BLaER1 (cell line): Measurements from ENCODE around the gene LPP.

Experiments used
- H3K27ac ChIP-seq: shearing (Covaris generic); formaldehyde crosslinking; 2 replicates; pipeline ENCODE4 v1.8.1; 2022
- H3K27me3 ChIP-seq: shearing (Covaris generic); formaldehyde crosslinking; 2 replicates; pipeline ENCODE4 v1.8.1; 2022
- H3K36me3 ChIP-seq: shearing (Covaris generic); formaldehyde crosslinking; 2 replicates; pipeline ENCODE4 v1.8.1; 2022
- H3K4me1 ChIP-seq: shearing (Covaris generic); formaldehyde crosslinking; 2 replicates; pipeline ENCODE4 v1.8.1; 2022
- H3K4me2 ChIP-seq: shearing (Covaris generic); formaldehyde crosslinking; 2 replicates; pipeline ENCODE4 v1.8.1; 2022
- H3K4me3 ChIP-seq: shearing (Covaris generic); formaldehyde crosslinking; 2 replicates; pipeline ENCODE4 v1.8.1; 2022
- H3K9ac ChIP-seq: shearing (Covaris generic); formaldehyde crosslinking; 2 replicates; pipeline ENCODE4 v1.8.1; 2022
- H3K9me3 ChIP-seq: shearing (Covaris generic); formaldehyde crosslinking; 2 replicates; pipeline ENCODE4 v1.8.1; 2022
- H4K20me1 ChIP-seq: shearing (Covaris generic); formaldehyde crosslinking; 2 replicates; pipeline ENCODE4 v1.8.1; 2022
- Cebpa-rat ChIP-seq: shearing (Covaris generic); IDR thresholded peaks from 2 replicates; pipeline ENCODE4 v1.8.1; 2022

Gene LPP

GRCh38 chr3:188926741-188927511, 773.0 kb downstream of the LPP start:
- no peak for TF ChIP-seq Cebpa-rat
- H3K27me3 ChIP-seq, result no peaks in the 10 kb centered on the region
- no peak overlapping the region for H3K9ac ChIP-seq
- H3K4me1 ChIP-seq, result peaks cover 26% of the 10 kb centered on the region
- no peaks in the 10 kb centered on the region for H3K36me3 ChIP-seq
- no peak overlapping the region for H3K27ac ChIP-seq
- no peak overlapping the region for H3K4me2 ChIP-seq
- H3K4me3 ChIP-seq, result no peak overlapping the region
- H4K20me1 ChIP-seq, result no peaks in the 10 kb centered on the region
- H3K9me3 ChIP-seq, result no peaks in the 10 kb centered on the region

- no peak for TF ChIP-seq Cebpa-rat
- Histone ChIP-seq H3K4me1 (peaks cover 26% of the 10 kb centered on the region), H3K36me3 (no peaks in the 10 kb centered on the region), H3K27me3 (no peaks in the 10 kb centered on the region), H3K4me3 (no peak overlapping the region), H3K4me2 (no peak overlapping the region), H3K27ac (no peak overlapping the region), H3K9me3 (no peaks in the 10 kb centered on the region), H4K20me1 (no peaks in the 10 kb centered on the region), H3K9ac (no peak overlapping the region)
Observed at GRCh38 chr3:188927971-188928370, 774.0 kb downstream of the LPP start.

- no peak overlapping the region for H3K4me2 ChIP-seq
- no peak overlapping the region for H3K4me3 ChIP-seq
- H3K36me3 ChIP-seq, result no peaks in the 10 kb centered on the region
- peaks cover 26% of the 10 kb centered on the region for H3K4me1 ChIP-seq
- no peaks in the 10 kb centered on the region for H3K27me3 ChIP-seq
- H3K27ac ChIP-seq, result no peak overlapping the region
- H4K20me1 ChIP-seq, result no peaks in the 10 kb centered on the region
- TF ChIP-seq Cebpa-rat, result no peak
- no peak overlapping the region for H3K9ac ChIP-seq
- H3K9me3 ChIP-seq, result no peaks in the 10 kb centered on the region
Observed at GRCh38 chr3:188929137-188929536, 775.2 kb downstream of the LPP start.

GRCh38 chr3:188931036-188931435, 777.1 kb downstream of the LPP start:
- TF ChIP-seq Cebpa-rat, result no peak

GRCh38 chr3:188931531-188931930, 777.6 kb downstream of the LPP start:
- Histone ChIP-seq H3K27me3 (no peaks in the 10 kb centered on the region), H3K36me3 (no peaks in the 10 kb centered on the region), H3K4me3 (no peak overlapping the region), H4K20me1 (no peaks in the 10 kb centered on the region), H3K4me2 (peak overlapping the region; percentile 55), H3K9ac (no peak overlapping the region), H3K27ac (no peak overlapping the region), H3K4me1 (peaks cover 26% of the 10 kb centered on the region), H3K9me3 (no peaks in the 10 kb centered on the region)
- TF ChIP-seq Cebpa-rat, result no peak

More at GRCh38 chr3:188931036-188931435, 777.1 kb downstream of the LPP start:
- H3K9me3 ChIP-seq, result no peaks in the 10 kb centered on the region
- no peaks in the 10 kb centered on the region for H3K36me3 ChIP-seq
- H3K27me3 ChIP-seq, result no peaks in the 10 kb centered on the region
- peak overlapping the region; percentile 55 for H3K4me2 ChIP-seq
- H3K4me3 ChIP-seq, result no peak overlapping the region
- H3K27ac ChIP-seq, result peak overlapping the region; percentile 0; the same call in 1 of the 2 replicates
- H3K9ac ChIP-seq, result no peak overlapping the region
- H4K20me1 ChIP-seq, result no peaks in the 10 kb centered on the region
- peaks cover 26% of the 10 kb centered on the region for H3K4me1 ChIP-seq

GRCh38 chr3:188934989-188935388, 781.0 kb downstream of the LPP start:
- no peak overlapping the region for H3K4me3 ChIP-seq
- H3K4me2 ChIP-seq, result no peak overlapping the region
- no peak overlapping the region for H3K9ac ChIP-seq
- no peaks in the 10 kb centered on the region for H3K36me3 ChIP-seq
- no peaks in the 10 kb centered on the region for H4K20me1 ChIP-seq
- TF ChIP-seq Cebpa-rat, result no peak
- peaks cover 18% of the 10 kb centered on the region for H3K4me1 ChIP-seq
- H3K27ac ChIP-seq, result no peak overlapping the region
- H3K27me3 ChIP-seq, result no peaks in the 10 kb centered on the region
- H3K9me3 ChIP-seq, result no peaks in the 10 kb centered on the region

- Histone ChIP-seq H3K9me3 (no peaks in the 10 kb centered on the region), H3K4me3 (no peak overlapping the region), H3K27ac (no peak overlapping the region), H3K27me3 (no peaks in the 10 kb centered on the region), H3K9ac (no peak overlapping the region), H3K4me2 (no peak overlapping the region), H4K20me1 (no peaks in the 10 kb centered on the region), H3K36me3 (no peaks in the 10 kb centered on the region), H3K4me1 (peaks cover 16% of the 10 kb centered on the region)
- no peak for TF ChIP-seq Cebpa-rat
Observed at GRCh38 chr3:188936597-188937107, 782.7 kb downstream of the LPP start.

GRCh38 chr3:188937389-188937788, 783.4 kb downstream of the LPP start:
- Histone ChIP-seq H4K20me1 (no peaks in the 10 kb centered on the region), H3K27me3 (no peaks in the 10 kb centered on the region), H3K9me3 (no peaks in the 10 kb centered on the region), H3K36me3 (no peaks in the 10 kb centered on the region), H3K4me1 (peaks cover 16% of the 10 kb centered on the region), H3K4me3 (no peak overlapping the region), H3K9ac (no peak overlapping the region), H3K4me2 (no peak overlapping the region), H3K27ac (no peak overlapping the region)
- no peak for TF ChIP-seq Cebpa-rat

GRCh38 chr3:188938999-188939398, 785.0 kb downstream of the LPP start:
- Histone ChIP-seq H3K4me1 (peaks cover 16% of the 10 kb centered on the region), H3K27me3 (no peaks in the 10 kb centered on the region), H3K4me2 (no peak overlapping the region), H3K9me3 (no peaks in the 10 kb centered on the region), H3K36me3 (no peaks in the 10 kb centered on the region), H3K4me3 (no peak overlapping the region), H3K9ac (no peak overlapping the region), H3K27ac (no peak overlapping the region), H4K20me1 (no peaks in the 10 kb centered on the region)
- TF ChIP-seq Cebpa-rat, result no peak

- Histone ChIP-seq H3K36me3 (no peaks in the 10 kb centered on the region), H3K27me3 (no peaks in the 10 kb centered on the region), H3K27ac (no peak overlapping the region), H3K4me2 (peak overlapping the region; percentile 56), H3K4me1 (peaks cover 16% of the 10 kb centered on the region), H3K9me3 (no peaks in the 10 kb centered on the region), H3K9ac (no peak overlapping the region), H3K4me3 (no peak overlapping the region), H4K20me1 (no peaks in the 10 kb centered on the region)
- TF ChIP-seq Cebpa-rat, result no peak
Observed at GRCh38 chr3:188939814-188940572, 786.0 kb downstream of the LPP start.
